Breast epithelium (tissue), 4 donors: ENCODE results near the gene DIP2B. TPM values are rescaled to one million over a fixed set of nuclear protein-coding genes. Genes with fewer than 3 reads are reported as not detected.

Experiments
- DNase-seq, 2 donors: peaks; one replicate each; pipeline ENCODE4 v3.0.0-alpha.2; 2019; ENCODE audit warnings: low spot score in 2 of 2
- H3K27ac ChIP-seq, 2 donors: fragments of 200-600 bp; sonication (generic) in 1 of 2; one replicate each; pipeline ENCODE4 v1.5.1; 2016 to 2019; ENCODE audit warnings: mild to moderate bottlenecking in 1 of 2
- H3K27me3 ChIP-seq, 2 donors: fragments of 200-600 bp; sonication (generic) in 1 of 2; one replicate each; pipeline versions ENCODE4 v1.5.1 to v1.6.0; 2017 to 2019; ENCODE audit warnings: control low read depth in 1 of 2, mild to moderate bottlenecking in 1 of 2
- H3K36me3 ChIP-seq: fragments of 200-600 bp; one replicate; pipeline ENCODE4 v1.5.1; 2019
- H3K4me1 ChIP-seq, 2 donors: fragments of 200-600 bp; sonication (generic); one replicate each; pipeline ENCODE4 v1.5.1; 2016 to 2019; ENCODE audit warnings: control low read depth in 1 of 2
- H3K4me3 ChIP-seq, 3 donors: fragments of 200-600 bp; sonication (generic); 1 replicate in 2 of 3; 2 replicates in 1 of 3; pipeline ENCODE4 v1.5.1; 2016 to 2019; ENCODE audit warnings: mild to moderate bottlenecking in 3 of 3, moderate library complexity in 2 of 3
- H3K9me3 ChIP-seq, 2 donors: fragments of 200-600 bp; sonication (generic) in 1 of 2; one replicate each; pipeline ENCODE4 v1.5.1; 2016 to 2019; ENCODE audit warnings: control low read depth in 1 of 2
- POLR2A ChIP-seq: fragments of 450-650 bp; IDR thresholded peaks from one replicate; pipeline ENCODE4 v1.6.1; 2016; ENCODE audit warnings: antibody characterized with exemption, mild to moderate bottlenecking, moderate library complexity
- POLR2AphosphoS5 ChIP-seq, 3 donors: sonication (generic); formaldehyde crosslinking; IDR thresholded peaks; one replicate each; pipeline ENCODE4 v1.6.1; 2017; ENCODE audit warnings: antibody characterized with exemption in 3 of 3
- intact Hi-C: fragments of 100-400 bp; cut with DNase I; formaldehyde crosslinking; loops from one replicate; pipeline ENCODE4 v1.15.1; 2023; ENCODE audit warnings: low total_unique reads
- total RNA-seq, 3 donors: library from RNA; depleted of rRNA; stranded (reverse); fragments of >200 nt; gene quantifications; one replicate each; pipeline ENCODE4 v1.1.0, GENCODE V29; 2016
- TF ChIP-seq, protein P1 (sequence below), 3 donors: fragments of 450-650 bp; IDR thresholded peaks; one replicate each; pipeline ENCODE4 v1.5.1; 2016 to 2017; ENCODE audit warnings: antibody characterized with exemption in 3 of 3, mild to moderate bottlenecking in 3 of 3, moderate library complexity in 3 of 3

DIP2B gene
- total RNA-seq, 3 donors from 2014 or later, result 26.6 to 44.8 (median 33.4) TPM

DNA sequence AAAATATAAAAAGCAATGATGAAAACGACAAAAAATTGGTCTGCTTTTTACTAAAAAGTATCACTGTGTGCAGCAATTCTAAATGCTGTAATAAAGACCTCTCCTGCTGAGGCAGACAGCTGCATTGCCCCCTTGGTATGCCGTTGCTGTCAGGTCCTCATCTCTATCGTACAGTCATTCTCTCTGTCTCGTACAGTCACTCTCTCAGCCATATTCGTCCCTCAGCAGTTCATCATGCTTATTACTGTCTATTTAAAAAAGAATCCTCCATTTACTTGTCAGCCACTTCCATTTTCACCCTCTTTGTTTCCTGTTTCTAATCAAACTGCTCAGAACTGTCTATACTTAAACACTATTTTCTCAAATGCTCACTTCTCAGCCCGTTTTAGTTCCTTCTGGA is 123.6 kb downstream of the DIP2B start:
- no peak for DNase-seq
- no peaks in the 10 kb centered on the region for H3K9me3 ChIP-seq
- no peak overlapping the region for H3K27ac ChIP-seq
- TF ChIP-seq POLR2A (no peak), POLR2AphosphoS5 (IDR thresholded peaks at IDR 0.05) (no peak)
- TF ChIP-seq, protein P1, sequence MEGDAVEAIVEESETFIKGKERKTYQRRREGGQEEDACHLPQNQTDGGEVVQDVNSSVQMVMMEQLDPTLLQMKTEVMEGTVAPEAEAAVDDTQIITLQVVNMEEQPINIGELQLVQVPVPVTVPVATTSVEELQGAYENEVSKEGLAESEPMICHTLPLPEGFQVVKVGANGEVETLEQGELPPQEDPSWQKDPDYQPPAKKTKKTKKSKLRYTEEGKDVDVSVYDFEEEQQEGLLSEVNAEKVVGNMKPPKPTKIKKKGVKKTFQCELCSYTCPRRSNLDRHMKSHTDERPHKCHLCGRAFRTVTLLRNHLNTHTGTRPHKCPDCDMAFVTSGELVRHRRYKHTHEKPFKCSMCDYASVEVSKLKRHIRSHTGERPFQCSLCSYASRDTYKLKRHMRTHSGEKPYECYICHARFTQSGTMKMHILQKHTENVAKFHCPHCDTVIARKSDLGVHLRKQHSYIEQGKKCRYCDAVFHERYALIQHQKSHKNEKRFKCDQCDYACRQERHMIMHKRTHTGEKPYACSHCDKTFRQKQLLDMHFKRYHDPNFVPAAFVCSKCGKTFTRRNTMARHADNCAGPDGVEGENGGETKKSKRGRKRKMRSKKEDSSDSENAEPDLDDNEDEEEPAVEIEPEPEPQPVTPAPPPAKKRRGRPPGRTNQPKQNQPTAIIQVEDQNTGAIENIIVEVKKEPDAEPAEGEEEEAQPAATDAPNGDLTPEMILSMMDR (IDR thresholded peaks at IDR 0.05), result no peak
- H3K36me3 ChIP-seq, result no peaks in the 10 kb centered on the region
- H3K27me3 ChIP-seq, result no peaks in the 10 kb centered on the region
- H3K4me1 ChIP-seq, result no peaks in the 10 kb centered on the region
- intact Hi-C loops, result no loop called here
- H3K4me3 ChIP-seq, result no peak overlapping the region

DNA sequence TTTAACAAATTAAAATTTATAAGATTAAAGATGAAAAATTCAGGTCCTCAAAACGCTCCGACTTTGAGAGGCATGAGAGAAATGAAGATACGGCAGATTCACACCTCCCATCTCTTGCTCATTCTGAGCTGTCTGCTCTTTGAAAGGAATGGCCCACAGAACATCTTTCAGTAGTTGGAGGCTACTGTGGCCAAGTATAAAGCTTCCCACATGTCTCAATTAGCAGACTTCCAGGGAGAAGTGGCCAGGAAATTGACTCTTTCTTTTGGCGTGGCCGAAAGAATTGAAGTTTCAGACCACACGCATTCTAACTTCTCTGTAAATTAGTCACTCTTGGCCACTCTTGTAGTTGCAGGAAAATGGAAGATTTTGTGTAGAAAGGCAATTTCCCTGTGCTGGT is 129.2 kb downstream of the DIP2B start:
- TF ChIP-seq POLR2AphosphoS5 (IDR thresholded peaks at IDR 0.05) (no peak), POLR2A (no peak)
- TF ChIP-seq, protein P1 (IDR thresholded peaks at IDR 0.05), result no peak
- Histone ChIP-seq H3K27ac (no peak overlapping the region), H3K36me3 (no peaks in the 10 kb centered on the region), H3K27me3 (no peaks in the 10 kb centered on the region), H3K4me3 (no peak overlapping the region), H3K4me1 (no peaks in the 10 kb centered on the region), H3K9me3 (no peaks in the 10 kb centered on the region)
- DNase-seq, result no peak
- intact Hi-C loops, result no loop called here

DNA sequence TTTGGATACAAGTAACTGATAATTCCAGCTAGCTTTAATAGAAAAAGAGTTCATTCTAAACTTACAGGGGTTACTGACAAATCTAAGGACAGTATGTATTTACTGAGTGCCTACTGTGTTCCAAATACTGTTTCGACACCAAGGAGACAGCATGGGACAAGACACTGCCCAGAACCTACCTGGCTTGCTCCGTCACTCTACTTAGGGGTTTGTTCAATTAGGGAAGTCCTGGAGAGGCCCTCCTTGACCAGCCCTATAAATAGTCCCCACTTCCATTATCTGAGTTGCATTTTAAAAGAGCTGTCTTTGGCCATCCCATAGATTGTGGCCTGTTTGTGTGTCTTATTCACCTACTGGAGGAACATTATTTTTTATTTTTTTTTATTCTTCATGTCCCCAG is 129.6 kb downstream of the DIP2B start:
- no peak overlapping the region for H3K27ac ChIP-seq
- H3K27me3 ChIP-seq, result no peaks in the 10 kb centered on the region
- no peak for DNase-seq
- H3K36me3 ChIP-seq, result no peaks in the 10 kb centered on the region
- intact Hi-C loops, result no loop called here
- H3K4me1 ChIP-seq, result no peaks in the 10 kb centered on the region
- no peak overlapping the region for H3K4me3 ChIP-seq
- no peaks in the 10 kb centered on the region for H3K9me3 ChIP-seq
- TF ChIP-seq POLR2AphosphoS5 (IDR thresholded peaks at IDR 0.05) (no peak), POLR2A (no peak)
- TF ChIP-seq, protein P1 (IDR thresholded peaks at IDR 0.05), result no peak

DNA sequence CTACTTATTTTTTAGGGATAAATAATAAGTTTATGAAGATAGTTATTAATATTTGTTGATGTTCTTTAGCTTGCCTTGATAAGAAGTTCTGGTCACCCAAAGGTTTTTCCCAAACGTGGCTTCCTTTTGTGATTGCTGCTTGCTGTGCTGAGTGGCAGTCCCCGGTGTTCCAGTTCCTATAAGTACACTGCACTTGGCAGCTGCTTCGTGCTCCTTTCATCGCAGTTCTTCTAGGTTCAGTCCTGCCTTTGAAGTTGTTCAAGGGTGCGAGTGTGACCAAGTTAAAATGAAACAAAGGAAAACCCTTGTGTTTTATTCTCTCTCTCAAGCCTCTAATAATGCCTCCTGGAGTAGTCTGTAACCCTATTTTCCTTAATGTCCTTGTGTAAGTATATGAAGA is 130.6 kb downstream of the DIP2B start:
- intact Hi-C loops, result loop anchor here (5.0 kb wide), 1 partner anchor 128 kb away; no protein-coding TSS in a partner anchor
- TF ChIP-seq POLR2AphosphoS5 (IDR thresholded peaks at IDR 0.05) (no peak), POLR2A (no peak)
- TF ChIP-seq, protein P1 (IDR thresholded peaks at IDR 0.05), result no peak
- Histone ChIP-seq H3K27ac (no peak overlapping the region), H3K27me3 (no peaks in the 10 kb centered on the region), H3K9me3 (no peaks in the 10 kb centered on the region), H3K4me3 (no peak overlapping the region), H3K4me1 (no peaks in the 10 kb centered on the region), H3K36me3 (no peaks in the 10 kb centered on the region)
- no peak for DNase-seq

DNA sequence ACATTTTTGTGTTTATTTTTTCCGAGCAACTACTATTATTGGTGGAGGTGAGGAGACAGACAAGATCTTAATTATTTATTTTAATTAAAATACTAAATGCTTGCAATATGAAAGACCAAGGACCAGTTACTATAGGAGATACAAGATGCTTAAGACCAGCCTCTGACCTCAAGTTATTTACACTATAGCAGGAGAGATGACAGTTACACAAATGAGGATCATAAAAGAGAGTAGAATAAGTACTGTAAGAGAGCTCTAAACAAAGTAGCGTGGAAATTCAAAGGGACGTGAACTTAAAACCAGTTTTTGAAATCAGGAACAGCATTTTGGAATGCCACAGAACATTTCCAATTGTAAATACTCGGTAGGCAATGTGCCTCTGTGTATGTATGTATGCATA is 131.1 kb downstream of the DIP2B start:
- intact Hi-C loops, result loop anchor here (5.0 kb wide), 1 partner anchor 129 kb away; no protein-coding TSS in a partner anchor
- Histone ChIP-seq H3K9me3 (no peaks in the 10 kb centered on the region), H3K4me3 (no peak overlapping the region), H3K27me3 (no peaks in the 10 kb centered on the region), H3K4me1 (no peaks in the 10 kb centered on the region), H3K27ac (no peak overlapping the region), H3K36me3 (no peaks in the 10 kb centered on the region)
- no peak for DNase-seq
- TF ChIP-seq POLR2AphosphoS5 (IDR thresholded peaks at IDR 0.05), result no peak
- no peak for TF ChIP-seq POLR2A
- TF ChIP-seq, protein P1 (IDR thresholded peaks at IDR 0.05), result no peak
